Adipocyte (in vitro differentiated cells): Measurements from ENCODE around the gene DOK6.
"Not testable (repeated sequence)": the region's sequence is repeated elsewhere in the genome, so short reads cannot be mapped to it uniquely, and the experiment has no call there.

Experiments
- DNase-seq: peaks from one replicate; pipeline ENCODE4 v3.0.0-alpha.2; 2015; ENCODE audit warnings: low read depth
- H3K27me3 ChIP-seq: replicated peaks from 2 replicates; pipeline ENCODE4 v1.7.0; 2013; ENCODE audit warnings: mild to moderate bottlenecking, low read length, moderate library complexity; ENCODE audit not compliant: control insufficient read depth, insufficient read depth
- H3K36me3 ChIP-seq: 2 replicates; pipeline ENCODE4 v1.7.0; 2013; ENCODE audit warnings: low read length, mild to moderate bottlenecking, moderate library complexity; ENCODE audit not compliant: control insufficient read depth, insufficient read depth, severe bottlenecking
- H3K4me1 ChIP-seq: 2 replicates; pipeline ENCODE4 v1.7.0; 2013; ENCODE audit warnings: mild to moderate bottlenecking, low read length, moderate library complexity; ENCODE audit not compliant: control insufficient read depth, insufficient read depth
- H3K4me3 ChIP-seq: 2 replicates; pipeline ENCODE4 v1.7.0; 2013; ENCODE audit warnings: mild to moderate bottlenecking, low read length, moderate library complexity
- H3K9ac ChIP-seq: 2 replicates; pipeline ENCODE4 v1.7.0; 2013; ENCODE audit warnings: mild to moderate bottlenecking, low read length, moderate library complexity
- H3K9me3 ChIP-seq: 2 replicates; pipeline ENCODE4 v1.7.0; 2013; ENCODE audit warnings: mild to moderate bottlenecking, low read length, moderate library complexity; ENCODE audit not compliant: control insufficient read depth

DOK6 gene

DNA sequence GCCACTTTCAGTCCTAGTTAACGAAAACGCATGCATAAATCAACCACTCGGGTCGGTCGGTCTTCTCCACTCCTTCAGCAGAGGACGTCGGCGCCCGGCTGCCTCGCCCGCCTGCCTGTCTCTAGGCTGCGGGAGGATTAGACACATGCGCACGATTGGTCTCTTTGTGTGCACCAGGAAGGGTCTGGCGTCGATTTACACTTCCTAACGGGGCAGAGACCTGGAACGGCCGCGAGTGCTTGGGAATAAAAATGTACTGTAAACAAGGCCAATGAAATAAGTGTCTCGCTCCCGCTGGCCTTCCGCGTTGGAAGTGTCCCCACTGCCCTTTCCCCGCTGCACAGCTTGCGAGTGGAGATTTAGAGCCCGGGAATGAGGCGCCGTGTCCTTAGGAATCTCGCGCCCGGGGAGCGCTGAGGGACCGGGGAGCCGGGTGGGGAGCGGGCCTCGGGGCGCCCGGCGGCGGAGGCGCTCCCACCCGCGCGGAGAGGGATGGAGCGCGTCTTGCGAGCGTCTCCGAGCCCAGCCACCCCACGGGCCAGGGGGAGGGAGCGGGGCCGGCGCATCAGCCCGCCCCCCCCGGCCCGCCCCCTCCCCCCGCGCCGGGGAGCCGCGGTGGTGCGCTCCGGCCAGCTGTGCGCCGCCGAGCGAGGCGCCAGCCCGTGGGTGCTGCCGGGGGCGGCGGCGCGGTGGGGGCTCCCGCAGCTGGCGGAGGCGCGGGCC, at the start of gene DOK6:
DOK6 (plus strand) TSS at position 636 of the 723 bp plus-strand sequence.
- H3K27me3 ChIP-seq: peaks cover 8% of the 10 kb centered on the region
- H3K4me1 ChIP-seq: peaks cover 11% of the 10 kb centered on the region
- peak within 1 kb of the TSS; percentile 75 for H3K9ac ChIP-seq
- no peaks in the 10 kb centered on the region for H3K36me3 ChIP-seq
- H3K4me3 ChIP-seq: peak within 1 kb of the TSS; percentile 85
- DNase-seq: peak; percentile 94
- no peaks in the 10 kb centered on the region for H3K9me3 ChIP-seq

DNA sequence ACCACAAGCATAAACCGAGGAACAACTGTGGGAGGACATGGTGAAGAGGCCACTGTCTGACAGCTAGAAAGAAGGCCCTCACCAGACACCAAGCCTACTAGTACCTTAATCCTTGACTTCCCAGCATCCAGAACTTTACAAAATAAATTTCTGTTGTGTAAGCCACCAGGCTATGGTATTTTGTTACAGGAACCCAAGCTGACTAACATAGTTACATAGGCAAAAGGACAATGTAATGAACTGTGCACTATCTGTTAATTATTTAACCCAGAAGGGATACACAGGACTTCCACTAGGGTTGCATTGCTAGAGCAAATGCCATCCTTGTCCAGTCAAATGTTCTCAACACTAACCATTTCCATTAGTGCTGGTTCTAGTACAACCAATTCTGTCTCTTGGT, 47.7 kb upstream of the DOK6 start:
- no peak for DNase-seq
- no peaks in the 10 kb centered on the region for H3K9me3 ChIP-seq

DNA sequence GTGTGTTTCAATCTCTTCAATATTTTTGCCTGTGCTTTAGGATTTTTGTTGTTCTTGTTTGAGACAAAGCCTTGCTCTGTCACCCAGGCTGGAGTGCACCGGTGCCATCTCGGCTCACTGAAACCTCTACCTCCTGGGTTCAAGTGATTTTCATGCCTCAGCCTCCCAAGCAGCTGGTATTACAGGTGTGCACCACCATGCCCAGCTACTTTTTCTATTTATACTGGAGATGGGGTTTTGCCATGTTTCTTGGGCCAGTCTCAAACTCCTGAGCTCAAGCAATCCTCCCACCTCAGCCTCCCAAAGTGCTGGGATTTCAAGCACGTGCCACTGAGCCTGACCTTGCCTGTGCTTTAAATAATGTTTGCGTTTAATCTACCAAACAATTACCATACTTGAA, 43.1 kb upstream of the DOK6 start:
- H3K9me3 ChIP-seq: peaks cover 22% of the 10 kb centered on the region
- H3K27me3 ChIP-seq: no peaks in the 10 kb centered on the region
- no peak overlapping the region for H3K4me3 ChIP-seq
- H3K4me1 ChIP-seq: no peaks in the 10 kb centered on the region
- H3K36me3 ChIP-seq: no peaks in the 10 kb centered on the region
- no peak for DNase-seq
- no peak overlapping the region for H3K9ac ChIP-seq

More for the DNA sequence above, 47.7 kb upstream of the DOK6 start:
- Histone ChIP-seq H3K4me1 (no peaks in the 10 kb centered on the region), H3K36me3 (no peaks in the 10 kb centered on the region), H3K9ac (no peak overlapping the region), H3K27me3 (no peaks in the 10 kb centered on the region), H3K4me3 (no peak overlapping the region)

- no peaks in the 10 kb centered on the region for H3K27me3 ChIP-seq
- H3K9ac ChIP-seq: no peak overlapping the region
- H3K4me3 ChIP-seq: no peak overlapping the region
- peaks cover 22% of the 10 kb centered on the region for H3K9me3 ChIP-seq
- no peak for DNase-seq
- no peaks in the 10 kb centered on the region for H3K4me1 ChIP-seq
- H3K36me3 ChIP-seq: no peaks in the 10 kb centered on the region
These were observed 42.3 kb upstream of the DOK6 start for GRCh38 chr18:69358212-69358895.

GRCh38 chr18:69359768-69360167, 40.9 kb upstream of the DOK6 start:
- not testable (repeated sequence) for H3K4me1 ChIP-seq, H3K27me3 ChIP-seq, H3K9ac ChIP-seq, H3K4me3 ChIP-seq, H3K36me3 ChIP-seq, DNase-seq
- H3K9me3 ChIP-seq: peaks cover 22% of the 10 kb centered on the region

DNA sequence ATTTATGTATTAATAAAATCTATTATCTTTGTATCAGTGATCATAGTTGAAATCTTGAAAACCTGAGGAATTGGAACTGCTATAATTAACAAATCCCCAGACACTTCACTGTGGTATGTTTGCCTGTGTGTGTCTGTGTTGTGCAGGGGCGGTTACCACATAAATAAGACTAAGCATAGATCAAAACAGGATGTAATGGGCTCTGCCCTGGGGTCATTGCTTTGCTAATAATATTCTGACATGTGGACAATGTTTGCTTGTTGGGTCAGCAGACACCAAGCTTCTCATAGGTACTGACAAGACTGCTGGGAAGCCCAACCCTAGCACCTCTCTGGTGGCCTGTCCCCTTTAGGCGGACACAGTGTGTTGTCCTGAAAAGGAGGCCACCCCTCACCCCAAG, 35.8 kb upstream of the DOK6 start:
- no peak overlapping the region for H3K9ac ChIP-seq
- no peak overlapping the region for H3K4me3 ChIP-seq
- H3K36me3 ChIP-seq: no peaks in the 10 kb centered on the region
- no peaks in the 10 kb centered on the region for H3K4me1 ChIP-seq
- H3K9me3 ChIP-seq: peaks cover 5% of the 10 kb centered on the region
- DNase-seq: no peak
- peaks cover 2% of the 10 kb centered on the region for H3K27me3 ChIP-seq

- Histone ChIP-seq H3K9ac (no peak overlapping the region), H3K27me3 (peaks cover 2% of the 10 kb centered on the region), H3K9me3 (no peaks in the 10 kb centered on the region), H3K4me3 (no peak overlapping the region), H3K4me1 (no peaks in the 10 kb centered on the region), H3K36me3 (no peaks in the 10 kb centered on the region)
- DNase-seq: no peak
These were observed 35.0 kb upstream of the DOK6 start for GRCh38 chr18:69365658-69366057.

- H3K4me3 ChIP-seq: no peak overlapping the region
- DNase-seq: no peak
- no peaks in the 10 kb centered on the region for H3K36me3 ChIP-seq
- H3K9me3 ChIP-seq: no peaks in the 10 kb centered on the region
- no peak overlapping the region for H3K9ac ChIP-seq
- H3K27me3 ChIP-seq: peaks cover 2% of the 10 kb centered on the region
- no peaks in the 10 kb centered on the region for H3K4me1 ChIP-seq
These were observed 33.6 kb upstream of the DOK6 start for GRCh38 chr18:69367104-69367503.

DNA sequence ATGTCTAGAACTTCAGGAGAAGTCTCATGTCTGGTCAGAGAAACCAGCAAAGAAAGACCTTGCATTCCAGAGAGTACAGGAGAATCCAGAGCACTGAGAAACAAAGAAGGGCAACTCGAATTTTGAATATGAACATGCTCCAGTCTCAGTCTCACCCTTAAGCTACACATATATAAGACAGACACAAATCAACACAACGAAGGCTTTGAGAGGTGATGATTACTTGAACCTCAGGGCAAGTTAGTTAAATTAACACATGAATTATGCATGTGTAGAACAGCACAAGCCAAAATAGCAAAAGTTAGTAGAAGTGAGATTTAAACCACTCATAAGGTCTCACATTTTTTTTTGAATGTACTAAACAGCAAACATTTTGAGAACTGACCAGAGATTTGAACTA, 29.0 kb upstream of the DOK6 start:
- Histone ChIP-seq H3K4me1 (no peaks in the 10 kb centered on the region), H3K4me3 (no peak overlapping the region), H3K36me3 (no peaks in the 10 kb centered on the region), H3K9me3 (no peaks in the 10 kb centered on the region), H3K27me3 (peaks cover 2% of the 10 kb centered on the region), H3K9ac (no peak overlapping the region)
- DNase-seq: no peak

DNA sequence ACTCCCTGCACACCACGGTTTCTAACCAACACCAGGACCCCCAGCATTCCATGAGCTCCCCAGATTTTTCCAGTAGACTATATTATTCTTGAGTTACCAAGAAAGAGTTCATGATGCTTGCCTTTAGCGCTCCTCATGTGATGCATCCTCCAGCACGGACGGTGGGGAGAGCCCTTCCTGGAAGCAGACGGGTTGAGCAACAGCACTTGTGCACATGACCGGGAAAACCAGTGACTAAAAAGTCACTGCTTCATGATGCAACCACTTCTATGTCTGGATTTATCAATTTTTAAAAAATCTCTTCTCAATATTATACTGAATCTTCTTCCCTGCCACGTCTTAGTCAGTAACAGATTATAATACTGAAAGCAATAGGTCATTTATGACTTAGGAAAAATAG, 20.4 kb upstream of the DOK6 start:
- DNase-seq: no peak
- Histone ChIP-seq H3K36me3 (no peaks in the 10 kb centered on the region), H3K27me3 (no peaks in the 10 kb centered on the region), H3K9ac (no peak overlapping the region), H3K4me1 (peaks cover 3% of the 10 kb centered on the region), H3K9me3 (no peaks in the 10 kb centered on the region), H3K4me3 (no peak overlapping the region)

DNA sequence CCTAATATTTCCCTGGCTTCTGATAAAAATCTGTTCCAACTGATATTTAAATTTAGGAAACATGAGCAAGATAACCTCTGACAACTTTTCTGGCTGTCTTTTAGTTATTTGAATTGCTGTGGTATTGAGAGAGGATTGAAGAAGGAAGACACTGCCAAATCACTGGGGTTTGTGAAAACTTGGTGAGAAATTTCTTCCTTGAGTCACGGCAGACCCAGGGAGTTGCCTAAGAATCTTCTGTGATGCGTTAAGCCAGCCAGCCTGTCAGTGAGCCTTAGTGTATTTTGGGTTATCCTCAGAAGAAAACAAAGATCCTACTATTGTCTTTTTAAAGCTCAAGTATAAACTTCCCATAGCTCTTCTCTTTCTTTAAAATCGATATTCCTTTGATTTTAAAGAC, 17.5 kb upstream of the DOK6 start:
- H3K27me3 ChIP-seq: no peaks in the 10 kb centered on the region
- H3K4me1 ChIP-seq: peaks cover 3% of the 10 kb centered on the region
- no peaks in the 10 kb centered on the region for H3K9me3 ChIP-seq
- no peak overlapping the region for H3K9ac ChIP-seq
- DNase-seq: peak; percentile 83
- no peak overlapping the region for H3K4me3 ChIP-seq
- H3K36me3 ChIP-seq: no peaks in the 10 kb centered on the region
